Amygdala (tissue), 56 donors: ENCODE results near the gene NUP133.

Experiments used
- DNase-seq, 56 donors: peaks; one replicate each; lab custom pipeline; 2025; lab: John Stamatoyannopoulos, UW

NUP133 gene

DNA sequence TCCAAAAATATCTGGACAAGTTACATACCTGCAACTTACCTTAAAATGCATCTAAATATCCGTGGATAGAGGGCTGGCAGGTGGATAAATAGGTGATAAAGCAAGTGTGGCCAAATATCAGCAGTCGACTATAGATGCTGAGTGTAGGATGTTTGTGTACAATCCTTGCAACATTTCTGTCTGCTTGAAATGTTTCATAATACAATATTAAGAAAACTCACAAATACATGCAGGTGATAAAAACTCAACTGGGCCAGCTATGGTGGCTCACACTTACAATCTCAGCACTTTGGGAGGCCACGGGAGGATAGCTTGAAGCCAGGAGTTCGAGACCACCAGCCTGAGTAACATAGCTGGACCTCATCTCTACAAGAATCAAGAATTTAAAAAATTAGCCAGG lies 115.2 kb downstream of the NUP133 start:
- DNase-seq: no peak
